A549 treated with ZK216348 at 1 μM for 4 hours (cell line): ENCODE data around the gene NEK2. TPM values are rescaled to one million over a fixed set of nuclear protein-coding genes. Genes with fewer than 3 reads are reported as not detected.

Source experiments
- total RNA-seq: library from RNA; stranded (reverse); fragments of 200-300 nt; extraction: Qiagen RNA extraction; gene quantifications from 5 replicates; pipeline ENCODE4 v1.2.3, GENCODE V29; 2022; ENCODE audit warnings: low read depth

The NEK2 gene
- 41.4 to 47.4 TPM (median 43.7 TPM) in 5 replicates for total RNA-seq

GRCh38 chr1:211675230-211676105 is at the start of gene NEK2:
Gene NEK2, minus strand, starts transcription at chr1:211675621. Its CDS starts 142 bp downstream, at chr1:211675479.

Other genes starting within 250 kb of the NEK2 start
- not detected in 5 replicates for gene RD3, start 183.5 kb downstream of the NEK2 start, total RNA-seq
- 11.8 to 24.0 TPM (median 21.8 TPM) in 5 replicates for gene SLC30A1, start 96.5 kb downstream of the NEK2 start, total RNA-seq
- 17.5 to 36.5 TPM (median 28.8 TPM) in 5 replicates for gene LPGAT1, start 155.1 kb upstream of the NEK2 start, total RNA-seq